C4-2B (cell line): ENCODE results near the gene WNT11.

Source experiments
- ZFX ChIP-seq: fragments of 450-650 bp; IDR thresholded peaks from 2 replicates; pipeline ENCODE4 v1.6.1; 2017
- TF ChIP-seq, protein P1 (sequence below): fragments of 450-650 bp; conservative IDR thresholded peaks from 2 replicates; pipeline ENCODE4 v1.5.1; 2017; ENCODE audit warnings: mild to moderate bottlenecking

DNA sequence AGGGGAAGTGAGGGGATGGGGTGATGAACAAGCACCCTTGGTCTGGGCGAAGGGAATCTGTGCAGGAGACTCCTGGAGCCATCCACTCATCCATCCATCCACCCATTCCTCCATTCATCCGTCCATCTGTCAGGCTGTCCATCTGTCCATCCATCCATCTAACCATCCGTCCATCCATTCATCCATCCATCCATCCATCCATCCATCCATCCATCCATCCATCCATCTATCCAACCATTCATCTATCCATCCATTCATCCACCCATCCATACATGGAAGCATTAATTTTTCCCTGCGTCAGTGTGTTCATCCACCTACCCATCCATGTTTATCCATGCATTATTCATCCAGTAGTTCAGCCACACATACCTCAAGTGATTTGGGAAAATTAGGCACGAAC is 32.0 kb downstream of the WNT11 start:
- no peak for TF ChIP-seq ZFX
- TF ChIP-seq, protein P1, sequence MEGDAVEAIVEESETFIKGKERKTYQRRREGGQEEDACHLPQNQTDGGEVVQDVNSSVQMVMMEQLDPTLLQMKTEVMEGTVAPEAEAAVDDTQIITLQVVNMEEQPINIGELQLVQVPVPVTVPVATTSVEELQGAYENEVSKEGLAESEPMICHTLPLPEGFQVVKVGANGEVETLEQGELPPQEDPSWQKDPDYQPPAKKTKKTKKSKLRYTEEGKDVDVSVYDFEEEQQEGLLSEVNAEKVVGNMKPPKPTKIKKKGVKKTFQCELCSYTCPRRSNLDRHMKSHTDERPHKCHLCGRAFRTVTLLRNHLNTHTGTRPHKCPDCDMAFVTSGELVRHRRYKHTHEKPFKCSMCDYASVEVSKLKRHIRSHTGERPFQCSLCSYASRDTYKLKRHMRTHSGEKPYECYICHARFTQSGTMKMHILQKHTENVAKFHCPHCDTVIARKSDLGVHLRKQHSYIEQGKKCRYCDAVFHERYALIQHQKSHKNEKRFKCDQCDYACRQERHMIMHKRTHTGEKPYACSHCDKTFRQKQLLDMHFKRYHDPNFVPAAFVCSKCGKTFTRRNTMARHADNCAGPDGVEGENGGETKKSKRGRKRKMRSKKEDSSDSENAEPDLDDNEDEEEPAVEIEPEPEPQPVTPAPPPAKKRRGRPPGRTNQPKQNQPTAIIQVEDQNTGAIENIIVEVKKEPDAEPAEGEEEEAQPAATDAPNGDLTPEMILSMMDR: no peak
